ENCODE results near the gene MTA3. TPM values are rescaled to one million over a fixed set of nuclear protein-coding genes. Genes with fewer than 3 reads are reported as not detected.

Gene MTA3
- polyA plus RNA-seq, 3 donors: 2.0 to 4.5 (median 2.2) TPM

DNA sequence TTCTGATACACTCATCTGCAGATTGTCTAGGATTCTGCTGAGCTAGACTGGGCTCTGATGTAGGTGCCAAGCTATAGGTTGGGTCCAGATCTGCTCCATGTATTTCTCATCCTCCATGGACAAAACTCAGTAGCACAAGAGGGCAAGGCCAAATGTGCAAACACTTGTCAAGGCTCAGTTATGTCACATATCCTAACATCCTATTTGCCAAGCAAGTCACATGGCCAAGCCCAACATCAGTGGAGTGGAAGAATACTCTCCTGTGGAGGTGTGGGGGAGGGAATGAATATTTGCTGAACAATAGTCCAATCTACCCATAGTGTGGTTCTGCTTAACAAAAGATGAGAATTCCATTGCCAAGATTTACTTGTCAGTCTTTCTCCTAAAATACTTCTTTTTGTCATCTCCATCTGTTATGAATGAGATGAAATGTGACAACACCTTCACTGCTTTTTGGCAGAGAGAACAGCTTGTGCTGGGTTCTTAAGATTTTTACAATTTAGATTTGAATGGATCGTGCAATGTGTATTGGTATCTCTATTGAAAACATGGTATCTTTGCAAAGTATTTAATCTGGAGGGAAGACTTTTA is 105.7 kb downstream of the MTA3 start:
- no CpG with 5 or more reads among the region's 1 CpG for WGBS (ENCODE audit: insufficient coverage)
- no peak overlapping the region for H3K4me3 Mint-ChIP-seq
- Histone ChIP-seq H3K27ac (ENCODE audit: low read depth in 1 of 2, low read length in 2 of 2) (no peak overlapping the region), H2AFZ (ENCODE audit: insufficient read depth, low read depth, low read length, poor library complexity, severe bottlenecking) (no peak overlapping the region), H3K4me1 (ENCODE audit: control insufficient read depth in 1 of 2, insufficient read depth in 2 of 2, low read length in 2 of 2) (peaks cover 4 to 9% of the 10 kb centered on the region in 2 donors), H3K9me3 (replicated peaks in 1 of 2; ENCODE audit: control insufficient read depth in 1 of 2, insufficient read depth in 1 of 2, low read length in 2 of 2) (no peaks in the 10 kb centered on the region), H4K20me1 (ENCODE audit: insufficient read depth, low read length) (no peaks in the 10 kb centered on the region), H3K79me2 (ENCODE audit: insufficient read depth, low read length) (no peaks in the 10 kb centered on the region), H3K9ac (ENCODE audit: insufficient read depth, low read length, poor library complexity, severe bottlenecking) (no peak overlapping the region), H3K4me2 (replicated peaks; ENCODE audit: extremely low read depth, low read length, poor library complexity, severe bottlenecking) (no peak overlapping the region), H3K27me3 (ENCODE audit: control insufficient read depth in 2 of 2, insufficient read depth in 2 of 2, low read length in 2 of 2) (no peaks in the 10 kb centered on the region), H3K36me3 (replicated peaks in 1 of 2; ENCODE audit: control insufficient read depth in 1 of 2, insufficient read depth in 2 of 2, low read length in 2 of 2) (no peaks in the 10 kb centered on the region), H3K4me3 (replicated peaks in 1 of 3; ENCODE audit: low read depth in 2 of 3, low read length in 3 of 3) (no peak overlapping the region)
- H3K4me1 Mint-ChIP-seq: peaks cover 10% of the 10 kb centered on the region
- DNase-seq: no peak
- peak overlapping the region in 1 of 7 donors; percentile 11 for H3K27ac Mint-ChIP-seq
- H3K36me3 Mint-ChIP-seq: peaks cover 0 to 4% of the 10 kb centered on the region in 2 donors
- TF ChIP-seq, protein P1, sequence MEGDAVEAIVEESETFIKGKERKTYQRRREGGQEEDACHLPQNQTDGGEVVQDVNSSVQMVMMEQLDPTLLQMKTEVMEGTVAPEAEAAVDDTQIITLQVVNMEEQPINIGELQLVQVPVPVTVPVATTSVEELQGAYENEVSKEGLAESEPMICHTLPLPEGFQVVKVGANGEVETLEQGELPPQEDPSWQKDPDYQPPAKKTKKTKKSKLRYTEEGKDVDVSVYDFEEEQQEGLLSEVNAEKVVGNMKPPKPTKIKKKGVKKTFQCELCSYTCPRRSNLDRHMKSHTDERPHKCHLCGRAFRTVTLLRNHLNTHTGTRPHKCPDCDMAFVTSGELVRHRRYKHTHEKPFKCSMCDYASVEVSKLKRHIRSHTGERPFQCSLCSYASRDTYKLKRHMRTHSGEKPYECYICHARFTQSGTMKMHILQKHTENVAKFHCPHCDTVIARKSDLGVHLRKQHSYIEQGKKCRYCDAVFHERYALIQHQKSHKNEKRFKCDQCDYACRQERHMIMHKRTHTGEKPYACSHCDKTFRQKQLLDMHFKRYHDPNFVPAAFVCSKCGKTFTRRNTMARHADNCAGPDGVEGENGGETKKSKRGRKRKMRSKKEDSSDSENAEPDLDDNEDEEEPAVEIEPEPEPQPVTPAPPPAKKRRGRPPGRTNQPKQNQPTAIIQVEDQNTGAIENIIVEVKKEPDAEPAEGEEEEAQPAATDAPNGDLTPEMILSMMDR (IDR thresholded peaks at IDR 0.05): no peak
- peaks cover 0 to 2% (median 0%) of the 10 kb centered on the region in 3 donors for H3K27me3 Mint-ChIP-seq (ENCODE audit: low read depth in 3 of 3)
- H3K9me3 Mint-ChIP-seq: peaks cover 0 to 2% (median 0%) of the 10 kb centered on the region in 7 donors
- intact Hi-C loops (cut with micrococcal nuclease): no loop called here

DNA sequence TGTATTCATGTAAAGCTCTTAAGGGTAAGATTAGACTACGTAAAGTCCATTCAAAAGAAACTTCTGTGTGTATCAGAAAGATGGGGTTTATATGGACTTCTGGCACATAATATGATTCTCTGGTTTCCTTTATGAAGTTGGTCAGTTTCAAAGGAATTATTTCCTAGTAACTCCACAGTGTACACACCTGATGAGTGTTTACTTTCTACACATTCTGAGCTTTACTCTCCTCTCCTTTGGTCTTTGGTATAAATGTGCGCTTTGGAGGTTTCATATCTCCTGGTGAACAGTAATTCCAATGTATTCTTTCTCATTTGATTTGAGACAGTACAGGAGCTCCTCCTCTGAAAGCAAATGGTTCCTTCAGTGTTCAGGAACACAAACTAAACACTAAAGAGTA is 107.4 kb downstream of the MTA3 start:
- Histone ChIP-seq H3K4me1 (ENCODE audit: control insufficient read depth in 1 of 2, insufficient read depth in 2 of 2, low read length in 2 of 2) (no peaks in the 10 kb centered on the region), H3K27me3 (ENCODE audit: control insufficient read depth in 2 of 2, insufficient read depth in 2 of 2, low read length in 2 of 2) (no peaks in the 10 kb centered on the region), H3K27ac (ENCODE audit: low read depth in 1 of 2, low read length in 2 of 2) (no peak overlapping the region), H3K36me3 (replicated peaks in 1 of 2; ENCODE audit: control insufficient read depth in 1 of 2, insufficient read depth in 2 of 2, low read length in 2 of 2) (no peaks in the 10 kb centered on the region), H2AFZ (ENCODE audit: insufficient read depth, low read depth, low read length, poor library complexity, severe bottlenecking) (no peak overlapping the region), H3K4me2 (replicated peaks; ENCODE audit: extremely low read depth, low read length, poor library complexity, severe bottlenecking) (no peak overlapping the region), H3K9ac (ENCODE audit: insufficient read depth, low read length, poor library complexity, severe bottlenecking) (no peak overlapping the region), H3K4me3 (replicated peaks in 1 of 3; ENCODE audit: low read depth in 2 of 3, low read length in 3 of 3) (no peak overlapping the region), H4K20me1 (ENCODE audit: insufficient read depth, low read length) (no peaks in the 10 kb centered on the region), H3K79me2 (ENCODE audit: insufficient read depth, low read length) (no peaks in the 10 kb centered on the region), H3K9me3 (replicated peaks in 1 of 2; ENCODE audit: control insufficient read depth in 1 of 2, insufficient read depth in 1 of 2, low read length in 2 of 2) (no peaks in the 10 kb centered on the region)
- no peak for DNase-seq
- no CpG with 5 or more reads among the region's 2 CpGs for WGBS (ENCODE audit: insufficient coverage)
- H3K4me1 Mint-ChIP-seq: no peaks in the 10 kb centered on the region
- H3K27ac Mint-ChIP-seq: no peak overlapping the region
- H3K27me3 Mint-ChIP-seq (ENCODE audit: low read depth in 3 of 3): no peaks in the 10 kb centered on the region
- H3K36me3 Mint-ChIP-seq: peaks cover 0 to 4% of the 10 kb centered on the region in 2 donors
- intact Hi-C loops (cut with micrococcal nuclease): no loop called here
- H3K9me3 Mint-ChIP-seq: peaks cover 0 to 2% (median 0%) of the 10 kb centered on the region in 7 donors
- H3K4me3 Mint-ChIP-seq: no peak overlapping the region
- TF ChIP-seq, protein P1 (IDR thresholded peaks at IDR 0.05): no peak
